Smooth muscle cell (in vitro differentiated cells): ENCODE data around the gene NPTXR. TPM values are rescaled to one million over a fixed set of nuclear protein-coding genes. Genes with fewer than 3 reads are reported as not detected.

Experiments used
- DNase-seq: peaks from one replicate; lab custom pipeline; 2025; ENCODE audit not compliant: unreplicated experiment; lab: John Stamatoyannopoulos, UW
- H2AFZ ChIP-seq: fragments of 200-600 bp; sonication (generic); 2 replicates; pipeline ENCODE4 v1.6.0; 2016; ENCODE audit warnings: antibody characterized with exemption, low read depth, mild to moderate bottlenecking
- H3F3A ChIP-seq: fragments of 200-600 bp; sonication (generic); 2 replicates; pipeline ENCODE4 v1.6.0; 2017; ENCODE audit warnings: antibody characterized with exemption, low read depth
- H3K27ac ChIP-seq: fragments of 200-600 bp; sonication (generic); 2 replicates; pipeline ENCODE4 v1.5.1; 2016; ENCODE audit warnings: low read depth, mild to moderate bottlenecking
- H3K27me3 ChIP-seq: fragments of 200-600 bp; sonication (generic); 2 replicates; pipeline ENCODE4 v1.6.1; 2016; ENCODE audit warnings: low read depth, mild to moderate bottlenecking
- H3K36me3 ChIP-seq: fragments of 200-600 bp; sonication (generic); 2 replicates; pipeline ENCODE4 v1.5.1; 2016; ENCODE audit warnings: low read depth
- H3K4me1 ChIP-seq: fragments of 200-600 bp; sonication (generic); 2 replicates; pipeline ENCODE4 v1.5.1; 2016; ENCODE audit warnings: low read depth
- H3K4me2 ChIP-seq: fragments of 200-600 bp; sonication (generic); 2 replicates; pipeline ENCODE4 v1.6.0; 2016; ENCODE audit warnings: mild to moderate bottlenecking
- H3K4me3 ChIP-seq: fragments of 200-600 bp; sonication (generic); 2 replicates; pipeline ENCODE4 v1.5.1; 2016; ENCODE audit warnings: mild to moderate bottlenecking
- H3K79me2 ChIP-seq: fragments of 200-600 bp; sonication (generic); 2 replicates; pipeline ENCODE4 v1.6.0; 2016; ENCODE audit warnings: low read depth, mild to moderate bottlenecking
- H3K9ac ChIP-seq: fragments of 200-600 bp; sonication (generic); 2 replicates; pipeline ENCODE4 v1.6.0; 2016; ENCODE audit warnings: low read depth
- H3K9me3 ChIP-seq: fragments of 200-600 bp; sonication (generic); replicated peaks from 2 replicates; pipeline ENCODE4 v1.5.1; 2016; ENCODE audit warnings: low read depth
- H4K20me1 ChIP-seq: fragments of 200-600 bp; sonication (generic); 2 replicates; pipeline ENCODE4 v1.6.0; 2016; ENCODE audit warnings: low read depth
- CTCF ChIP-seq: fragments of 200-600 bp; sonication (generic); IDR thresholded peaks from 2 replicates; pipeline ENCODE4 v1.5.1; 2017; ENCODE audit warnings: borderline replicate concordance, mild to moderate bottlenecking, antibody characterized with exemption; ENCODE audit not compliant: insufficient read depth, poor library complexity, severe bottlenecking
- WGBS: methylation state at CpG from one replicate; pipeline ENCODE4 v1.1.7; 2016; ENCODE audit warnings: low lambda C conversion rate; 5-methylcytosine and 5-hydroxymethylcytosine counted together
- polyA plus RNA-seq: library from polyadenylated mRNA; unstranded; fragments of >200 nt; fragmentation: Nextera tagmentation; extraction: Ambion mirVana; gene quantifications from 2 replicates; pipeline ENCODE4 v1.2.1, GENCODE V29; 2016
- total RNA-seq: library from RNA; depleted of rRNA; stranded (reverse); fragments of >200 nt; gene quantifications from 2 replicates; pipeline ENCODE4 v1.2.3, GENCODE V29; 2014

The NPTXR gene
- total and polyA plus RNA-seq, 2 experiments from 2014 or later: 2.0 to 3.9 TPM

GRCh38 chr22:38823637-38824036 is 20.2 kb downstream of the NPTXR start:
- Histone ChIP-seq H3K4me2 (no peak overlapping the region), H3K4me1 (no peaks in the 10 kb centered on the region), H3K4me3 (no peak overlapping the region), H3K36me3 (no peaks in the 10 kb centered on the region), H2AFZ (no peak overlapping the region), H3F3A (no peaks in the 10 kb centered on the region), H3K79me2 (no peaks in the 10 kb centered on the region), H3K9me3 (no peaks in the 10 kb centered on the region), H4K20me1 (no peaks in the 10 kb centered on the region), H3K27me3 (peaks cover 5% of the 10 kb centered on the region), H3K9ac (no peak overlapping the region), H3K27ac (no peak overlapping the region)
- no peak for DNase-seq
- 86% methylated on average over 2 of the region's 2 CpGs for WGBS
- TF ChIP-seq CTCF: no peak

GRCh38 chr22:38823076-38823475 is 20.8 kb downstream of the NPTXR start:
- H3K79me2 ChIP-seq: no peaks in the 10 kb centered on the region
- no peaks in the 10 kb centered on the region for H3K36me3 ChIP-seq
- no peaks in the 10 kb centered on the region for H3K9me3 ChIP-seq
- no peak overlapping the region for H2AFZ ChIP-seq
- H3K27ac ChIP-seq: no peak overlapping the region
- WGBS: 92% methylated on average over 4 of the region's 4 CpGs
- H3F3A ChIP-seq: no peaks in the 10 kb centered on the region
- TF ChIP-seq CTCF: no peak
- no peak overlapping the region for H3K9ac ChIP-seq
- no peak overlapping the region for H3K4me2 ChIP-seq
- H3K4me1 ChIP-seq: no peaks in the 10 kb centered on the region
- no peaks in the 10 kb centered on the region for H4K20me1 ChIP-seq
- no peak for DNase-seq
- H3K27me3 ChIP-seq: peaks cover 5% of the 10 kb centered on the region
- no peak overlapping the region for H3K4me3 ChIP-seq

GRCh38 chr22:38820020-38820419 is 23.8 kb downstream of the NPTXR start:
- no peaks in the 10 kb centered on the region for H4K20me1 ChIP-seq
- no peaks in the 10 kb centered on the region for H3K79me2 ChIP-seq
- no peaks in the 10 kb centered on the region for H3F3A ChIP-seq
- no peak overlapping the region for H3K4me3 ChIP-seq
- no peaks in the 10 kb centered on the region for H3K9me3 ChIP-seq
- H3K27me3 ChIP-seq: peaks cover 5% of the 10 kb centered on the region
- H3K4me1 ChIP-seq: no peaks in the 10 kb centered on the region
- H3K4me2 ChIP-seq: no peak overlapping the region
- no peak overlapping the region for H3K9ac ChIP-seq
- H3K36me3 ChIP-seq: no peaks in the 10 kb centered on the region
- TF ChIP-seq CTCF: no peak
- no peak overlapping the region for H2AFZ ChIP-seq
- no peak overlapping the region for H3K27ac ChIP-seq
- DNase-seq: no peak
- 85% methylated on average over 8 of the region's 8 CpGs for WGBS

- WGBS: 85% methylated on average over 10 of the region's 10 CpGs
- H3K9me3 ChIP-seq: no peaks in the 10 kb centered on the region
Measured at GRCh38 chr22:38819387-38819940, 24.4 kb downstream of the NPTXR start.

More at GRCh38 chr22:38819387-38819940, 24.4 kb downstream of the NPTXR start:
- Histone ChIP-seq H3F3A (no peaks in the 10 kb centered on the region), H3K27me3 (peaks cover 5% of the 10 kb centered on the region), H3K9ac (no peak overlapping the region), H3K36me3 (no peaks in the 10 kb centered on the region), H4K20me1 (no peaks in the 10 kb centered on the region), H3K4me3 (no peak overlapping the region), H3K4me2 (no peak overlapping the region), H3K4me1 (no peaks in the 10 kb centered on the region), H3K79me2 (no peaks in the 10 kb centered on the region), H2AFZ (no peak overlapping the region), H3K27ac (no peak overlapping the region)
- TF ChIP-seq CTCF: no peak
- DNase-seq: no peak
